HEK293 (cell line): ENCODE measurements around the gene PRMT5.

ENCODE experiments used
- KLF16 ChIP-seq: fragments of 450-650 bp; formaldehyde crosslinking; IDR thresholded peaks from 2 replicates; pipeline ENCODE4 v1.5.1; 2017; ENCODE audit warnings: missing biosample characterization, missing genetic modification characterization
- PBX3 ChIP-seq: sonication (generic); formaldehyde crosslinking; IDR thresholded peaks from 2 replicates; pipeline ENCODE4 v1.8.1; 2022; ENCODE audit warnings: mild to moderate bottlenecking, moderate library complexity, missing genetic modification reagents
- SP2 ChIP-seq: fragments of 450-650 bp; formaldehyde crosslinking; IDR thresholded peaks from 2 replicates; pipeline ENCODE4 v1.5.1; 2016; ENCODE audit warnings: missing biosample characterization, missing genetic modification characterization
- ZNF112 ChIP-seq: fragments of 450-650 bp; formaldehyde crosslinking; IDR thresholded peaks from 2 replicates; pipeline ENCODE4 v1.5.0; 2017; ENCODE audit warnings: missing biosample characterization, missing genetic modification characterization
- ZNF16 ChIP-seq: fragments of 450-650 bp; formaldehyde crosslinking; IDR thresholded peaks from 2 replicates; pipeline ENCODE4 v1.5.1; 2016; ENCODE audit warnings: low read depth, missing biosample characterization, missing genetic modification characterization
- ZNF23 ChIP-seq: fragments of 450-650 bp; formaldehyde crosslinking; IDR thresholded peaks from 2 replicates; pipeline ENCODE4 v1.5.1; 2016; ENCODE audit warnings: missing biosample characterization, missing genetic modification characterization, borderline replicate concordance
- ZNF239 ChIP-seq: fragments of 450-650 bp; formaldehyde crosslinking; IDR thresholded peaks from 2 replicates; pipeline ENCODE4 v1.5.1; 2016; ENCODE audit warnings: missing biosample characterization, missing genetic modification characterization
- ZNF555 ChIP-seq: fragments of 450-650 bp; formaldehyde crosslinking; conservative IDR thresholded peaks from 2 replicates; pipeline ENCODE4 v1.5.1; 2017; ENCODE audit warnings: missing biosample characterization, mild to moderate bottlenecking, missing genetic modification characterization, inconsistent platforms
- TF ChIP-seq, protein P1 (sequence below): IDR thresholded peaks from 2 replicates; pipeline ENCODE4 v1.6.1; 2011; ENCODE audit warnings: mild to moderate bottlenecking, low read depth, low read length, borderline replicate concordance
- TF ChIP-seq, protein P2 (sequence below): fragments of 450-650 bp; formaldehyde crosslinking; IDR thresholded peaks from 2 replicates; pipeline ENCODE4 v1.5.1; 2016; ENCODE audit warnings: missing biosample characterization, missing genetic modification characterization
- TF ChIP-seq, protein P3 (sequence below): fragments of 450-650 bp; formaldehyde crosslinking; IDR thresholded peaks from 2 replicates; pipeline ENCODE4 v1.5.1; 2016; ENCODE audit warnings: missing biosample characterization, missing genetic modification characterization
- TF ChIP-seq, protein P4 (sequence below): fragments of 450-650 bp; formaldehyde crosslinking; IDR thresholded peaks from 2 replicates; pipeline ENCODE4 v1.5.1; 2016; ENCODE audit warnings: missing biosample characterization, missing genetic modification characterization
- TF ChIP-seq, protein P5 (sequence below): fragments of 450-650 bp; formaldehyde crosslinking; IDR thresholded peaks from 2 replicates; pipeline ENCODE4 v1.5.1; 2016; ENCODE audit warnings: missing biosample characterization, missing genetic modification characterization

DNA sequence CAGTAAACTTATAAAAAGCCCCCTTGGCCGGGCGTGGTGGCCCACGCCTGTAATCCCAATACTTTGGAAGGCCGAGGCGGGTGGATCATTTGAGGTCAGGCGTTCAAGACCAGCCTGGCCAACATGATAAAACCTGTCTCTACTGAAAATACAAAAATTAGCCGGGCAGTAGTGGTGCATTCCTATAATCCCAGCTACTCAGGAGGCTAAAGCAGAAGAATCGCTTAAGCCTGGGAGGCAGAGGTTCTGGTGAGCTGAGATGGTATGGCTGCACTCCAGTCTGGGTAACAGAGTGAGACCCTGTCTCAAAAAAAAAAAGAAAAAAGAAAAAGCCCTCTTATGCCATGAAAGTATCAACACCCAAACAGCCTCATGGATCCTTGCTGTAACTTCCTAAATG is 3.7 kb downstream of the PRMT5 start:
- TF ChIP-seq SP2 (tag by site-specific recombination) (no peak), ZNF239 (tag by site-specific recombination) (no peak), ZNF23 (tag by site-specific recombination) (no peak), ZNF112 (no peak), ZNF555 (tag by site-specific recombination) (no peak), PBX3 (no peak), ZNF16 (tag by site-specific recombination) (no peak), KLF16 (tag by site-specific recombination) (no peak)
- TF ChIP-seq, protein P1, sequence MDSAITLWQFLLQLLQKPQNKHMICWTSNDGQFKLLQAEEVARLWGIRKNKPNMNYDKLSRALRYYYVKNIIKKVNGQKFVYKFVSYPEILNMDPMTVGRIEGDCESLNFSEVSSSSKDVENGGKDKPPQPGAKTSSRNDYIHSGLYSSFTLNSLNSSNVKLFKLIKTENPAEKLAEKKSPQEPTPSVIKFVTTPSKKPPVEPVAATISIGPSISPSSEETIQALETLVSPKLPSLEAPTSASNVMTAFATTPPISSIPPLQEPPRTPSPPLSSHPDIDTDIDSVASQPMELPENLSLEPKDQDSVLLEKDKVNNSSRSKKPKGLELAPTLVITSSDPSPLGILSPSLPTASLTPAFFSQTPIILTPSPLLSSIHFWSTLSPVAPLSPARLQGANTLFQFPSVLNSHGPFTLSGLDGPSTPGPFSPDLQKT: no peak
- TF ChIP-seq, protein P2, sequence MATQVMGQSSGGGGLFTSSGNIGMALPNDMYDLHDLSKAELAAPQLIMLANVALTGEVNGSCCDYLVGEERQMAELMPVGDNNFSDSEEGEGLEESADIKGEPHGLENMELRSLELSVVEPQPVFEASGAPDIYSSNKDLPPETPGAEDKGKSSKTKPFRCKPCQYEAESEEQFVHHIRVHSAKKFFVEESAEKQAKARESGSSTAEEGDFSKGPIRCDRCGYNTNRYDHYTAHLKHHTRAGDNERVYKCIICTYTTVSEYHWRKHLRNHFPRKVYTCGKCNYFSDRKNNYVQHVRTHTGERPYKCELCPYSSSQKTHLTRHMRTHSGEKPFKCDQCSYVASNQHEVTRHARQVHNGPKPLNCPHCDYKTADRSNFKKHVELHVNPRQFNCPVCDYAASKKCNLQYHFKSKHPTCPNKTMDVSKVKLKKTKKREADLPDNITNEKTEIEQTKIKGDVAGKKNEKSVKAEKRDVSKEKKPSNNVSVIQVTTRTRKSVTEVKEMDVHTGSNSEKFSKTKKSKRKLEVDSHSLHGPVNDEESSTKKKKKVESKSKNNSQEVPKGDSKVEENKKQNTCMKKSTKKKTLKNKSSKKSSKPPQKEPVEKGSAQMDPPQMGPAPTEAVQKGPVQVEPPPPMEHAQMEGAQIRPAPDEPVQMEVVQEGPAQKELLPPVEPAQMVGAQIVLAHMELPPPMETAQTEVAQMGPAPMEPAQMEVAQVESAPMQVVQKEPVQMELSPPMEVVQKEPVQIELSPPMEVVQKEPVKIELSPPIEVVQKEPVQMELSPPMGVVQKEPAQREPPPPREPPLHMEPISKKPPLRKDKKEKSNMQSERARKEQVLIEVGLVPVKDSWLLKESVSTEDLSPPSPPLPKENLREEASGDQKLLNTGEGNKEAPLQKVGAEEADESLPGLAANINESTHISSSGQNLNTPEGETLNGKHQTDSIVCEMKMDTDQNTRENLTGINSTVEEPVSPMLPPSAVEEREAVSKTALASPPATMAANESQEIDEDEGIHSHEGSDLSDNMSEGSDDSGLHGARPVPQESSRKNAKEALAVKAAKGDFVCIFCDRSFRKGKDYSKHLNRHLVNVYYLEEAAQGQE: no peak
- TF ChIP-seq, protein P3, sequence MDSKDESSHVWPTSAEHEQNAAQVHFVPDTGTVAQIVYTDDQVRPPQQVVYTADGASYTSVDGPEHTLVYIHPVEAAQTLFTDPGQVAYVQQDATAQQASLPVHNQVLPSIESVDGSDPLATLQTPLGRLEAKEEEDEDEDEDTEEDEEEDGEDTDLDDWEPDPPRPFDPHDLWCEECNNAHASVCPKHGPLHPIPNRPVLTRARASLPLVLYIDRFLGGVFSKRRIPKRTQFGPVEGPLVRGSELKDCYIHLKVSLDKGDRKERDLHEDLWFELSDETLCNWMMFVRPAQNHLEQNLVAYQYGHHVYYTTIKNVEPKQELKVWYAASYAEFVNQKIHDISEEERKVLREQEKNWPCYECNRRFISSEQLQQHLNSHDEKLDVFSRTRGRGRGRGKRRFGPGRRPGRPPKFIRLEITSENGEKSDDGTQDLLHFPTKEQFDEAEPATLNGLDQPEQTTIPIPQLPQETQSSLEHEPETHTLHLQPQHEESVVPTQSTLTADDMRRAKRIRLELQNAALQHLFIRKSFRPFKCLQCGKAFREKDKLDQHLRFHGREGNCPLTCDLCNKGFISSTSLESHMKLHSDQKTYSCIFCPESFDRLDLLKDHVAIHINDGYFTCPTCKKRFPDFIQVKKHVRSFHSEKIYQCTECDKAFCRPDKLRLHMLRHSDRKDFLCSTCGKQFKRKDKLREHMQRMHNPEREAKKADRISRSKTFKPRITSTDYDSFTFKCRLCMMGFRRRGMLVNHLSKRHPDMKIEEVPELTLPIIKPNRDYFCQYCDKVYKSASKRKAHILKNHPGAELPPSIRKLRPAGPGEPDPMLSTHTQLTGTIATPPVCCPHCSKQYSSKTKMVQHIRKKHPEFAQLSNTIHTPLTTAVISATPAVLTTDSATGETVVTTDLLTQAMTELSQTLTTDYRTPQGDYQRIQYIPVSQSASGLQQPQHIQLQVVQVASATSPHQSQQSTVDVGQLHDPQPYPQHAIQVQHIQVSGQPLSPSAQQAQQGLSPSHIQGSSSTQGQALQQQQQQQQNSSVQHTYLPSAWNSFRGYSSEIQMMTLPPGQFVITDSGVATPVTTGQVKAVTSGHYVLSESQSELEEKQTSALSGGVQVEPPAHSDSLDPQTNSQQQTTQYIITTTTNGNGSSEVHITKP (tag by site-specific recombination): no peak
- TF ChIP-seq, protein P4, sequence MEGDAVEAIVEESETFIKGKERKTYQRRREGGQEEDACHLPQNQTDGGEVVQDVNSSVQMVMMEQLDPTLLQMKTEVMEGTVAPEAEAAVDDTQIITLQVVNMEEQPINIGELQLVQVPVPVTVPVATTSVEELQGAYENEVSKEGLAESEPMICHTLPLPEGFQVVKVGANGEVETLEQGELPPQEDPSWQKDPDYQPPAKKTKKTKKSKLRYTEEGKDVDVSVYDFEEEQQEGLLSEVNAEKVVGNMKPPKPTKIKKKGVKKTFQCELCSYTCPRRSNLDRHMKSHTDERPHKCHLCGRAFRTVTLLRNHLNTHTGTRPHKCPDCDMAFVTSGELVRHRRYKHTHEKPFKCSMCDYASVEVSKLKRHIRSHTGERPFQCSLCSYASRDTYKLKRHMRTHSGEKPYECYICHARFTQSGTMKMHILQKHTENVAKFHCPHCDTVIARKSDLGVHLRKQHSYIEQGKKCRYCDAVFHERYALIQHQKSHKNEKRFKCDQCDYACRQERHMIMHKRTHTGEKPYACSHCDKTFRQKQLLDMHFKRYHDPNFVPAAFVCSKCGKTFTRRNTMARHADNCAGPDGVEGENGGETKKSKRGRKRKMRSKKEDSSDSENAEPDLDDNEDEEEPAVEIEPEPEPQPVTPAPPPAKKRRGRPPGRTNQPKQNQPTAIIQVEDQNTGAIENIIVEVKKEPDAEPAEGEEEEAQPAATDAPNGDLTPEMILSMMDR: no peak
- TF ChIP-seq, protein P5, sequence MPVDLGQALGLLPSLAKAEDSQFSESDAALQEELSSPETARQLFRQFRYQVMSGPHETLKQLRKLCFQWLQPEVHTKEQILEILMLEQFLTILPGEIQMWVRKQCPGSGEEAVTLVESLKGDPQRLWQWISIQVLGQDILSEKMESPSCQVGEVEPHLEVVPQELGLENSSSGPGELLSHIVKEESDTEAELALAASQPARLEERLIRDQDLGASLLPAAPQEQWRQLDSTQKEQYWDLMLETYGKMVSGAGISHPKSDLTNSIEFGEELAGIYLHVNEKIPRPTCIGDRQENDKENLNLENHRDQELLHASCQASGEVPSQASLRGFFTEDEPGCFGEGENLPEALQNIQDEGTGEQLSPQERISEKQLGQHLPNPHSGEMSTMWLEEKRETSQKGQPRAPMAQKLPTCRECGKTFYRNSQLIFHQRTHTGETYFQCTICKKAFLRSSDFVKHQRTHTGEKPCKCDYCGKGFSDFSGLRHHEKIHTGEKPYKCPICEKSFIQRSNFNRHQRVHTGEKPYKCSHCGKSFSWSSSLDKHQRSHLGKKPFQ: no peak
